Progenitor cell of endocrine pancreas (in vitro differentiated cells): ENCODE results near the gene SLAMF9. TPM values are rescaled to one million over a fixed set of nuclear protein-coding genes. Genes with fewer than 3 reads are reported as not detected.

ENCODE experiments used
- DNase-seq: peaks from one replicate; pipeline ENCODE4 v3.0.0; 2021; ENCODE audit warnings: low spot score; ENCODE audit not compliant: unreplicated experiment
- H3K27ac Mint-ChIP-seq: 2 replicates; pipeline ENCODE4 v1.8.0; 2021; ENCODE audit warnings: mild to moderate bottlenecking, moderate library complexity, mixed read lengths
- H3K27me3 Mint-ChIP-seq: 2 replicates; pipeline ENCODE4 v1.8.0; 2021; ENCODE audit warnings: mixed read lengths
- H3K36me3 Mint-ChIP-seq: 2 replicates; pipeline ENCODE4 v1.8.0; 2022; ENCODE audit warnings: mixed read lengths; ENCODE audit not compliant: insufficient read depth
- H3K4me1 Mint-ChIP-seq: 2 replicates; pipeline ENCODE4 v1.8.0; 2021; ENCODE audit warnings: low read depth, mixed read lengths
- H3K4me3 Mint-ChIP-seq: 2 replicates; pipeline ENCODE4 v1.8.0; 2021; ENCODE audit warnings: low read depth, mild to moderate bottlenecking, moderate library complexity, mixed read lengths
- H3K9me3 Mint-ChIP-seq: 2 replicates; pipeline ENCODE4 v1.8.0; 2021; ENCODE audit warnings: low read depth, mixed read lengths
- total RNA-seq: library from RNA; stranded (reverse); gene quantifications from 2 replicates; pipeline ENCODE4 v1.2.1, GENCODE V29; 2021
- TF ChIP-seq, protein P1 (sequence below): fragments of 200-600 bp; sonication (generic); IDR thresholded peaks from one replicate; pipeline ENCODE4 v1.5.0; 2021; ENCODE audit warnings: antibody characterized with exemption, mild to moderate bottlenecking; ENCODE audit not compliant: unreplicated experiment

The SLAMF9 gene
- total RNA-seq, 1 donor from 2014 or later, result not detected

DNA sequence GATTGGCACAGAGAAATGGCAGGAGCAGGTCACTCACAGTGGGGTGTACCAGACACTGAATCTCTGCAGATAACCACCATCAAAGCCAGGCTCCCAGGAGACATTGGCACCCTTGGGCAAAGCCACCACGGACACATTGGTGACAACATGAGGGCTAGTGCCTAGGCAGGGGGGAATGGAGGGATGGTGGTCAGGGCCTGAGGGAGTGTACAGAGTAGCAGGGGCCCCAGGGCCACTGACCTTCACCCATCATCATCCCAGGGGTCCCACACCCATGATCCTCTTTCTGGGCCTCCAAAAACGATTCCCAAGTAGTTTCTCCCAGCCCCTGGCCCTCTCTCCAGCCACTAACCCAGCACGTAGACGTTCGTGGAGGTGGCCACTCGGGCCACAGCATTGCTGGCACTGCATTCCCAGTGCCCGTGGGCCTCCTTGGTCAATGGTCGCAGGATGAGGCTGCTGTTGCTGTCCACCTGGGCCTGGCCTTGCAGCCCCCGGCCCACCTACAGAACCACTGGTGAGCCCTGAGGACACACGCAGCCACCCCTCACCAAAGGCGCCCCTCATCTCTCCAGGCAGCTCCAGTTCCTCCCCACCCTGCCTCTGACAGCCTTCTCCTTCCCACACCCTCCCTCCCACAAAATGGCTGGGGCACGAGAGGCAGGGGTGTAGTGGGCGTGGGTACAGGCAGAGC is 22.8 kb downstream of the SLAMF9 start:
- peaks cover 41% of the 10 kb centered on the region for H3K36me3 Mint-ChIP-seq
- H3K4me3 Mint-ChIP-seq, result no peak overlapping the region

GRCh38 chr1:159930634-159931033 is 23.4 kb downstream of the SLAMF9 start:
- Mint-ChIP-seq H3K4me3 (no peak overlapping the region), H3K27me3 (no peaks in the 10 kb centered on the region), H3K36me3 (peaks cover 37% of the 10 kb centered on the region), H3K27ac (no peak overlapping the region), H3K4me1 (peaks cover 6% of the 10 kb centered on the region), H3K9me3 (no peaks in the 10 kb centered on the region)
- TF ChIP-seq, protein P1, sequence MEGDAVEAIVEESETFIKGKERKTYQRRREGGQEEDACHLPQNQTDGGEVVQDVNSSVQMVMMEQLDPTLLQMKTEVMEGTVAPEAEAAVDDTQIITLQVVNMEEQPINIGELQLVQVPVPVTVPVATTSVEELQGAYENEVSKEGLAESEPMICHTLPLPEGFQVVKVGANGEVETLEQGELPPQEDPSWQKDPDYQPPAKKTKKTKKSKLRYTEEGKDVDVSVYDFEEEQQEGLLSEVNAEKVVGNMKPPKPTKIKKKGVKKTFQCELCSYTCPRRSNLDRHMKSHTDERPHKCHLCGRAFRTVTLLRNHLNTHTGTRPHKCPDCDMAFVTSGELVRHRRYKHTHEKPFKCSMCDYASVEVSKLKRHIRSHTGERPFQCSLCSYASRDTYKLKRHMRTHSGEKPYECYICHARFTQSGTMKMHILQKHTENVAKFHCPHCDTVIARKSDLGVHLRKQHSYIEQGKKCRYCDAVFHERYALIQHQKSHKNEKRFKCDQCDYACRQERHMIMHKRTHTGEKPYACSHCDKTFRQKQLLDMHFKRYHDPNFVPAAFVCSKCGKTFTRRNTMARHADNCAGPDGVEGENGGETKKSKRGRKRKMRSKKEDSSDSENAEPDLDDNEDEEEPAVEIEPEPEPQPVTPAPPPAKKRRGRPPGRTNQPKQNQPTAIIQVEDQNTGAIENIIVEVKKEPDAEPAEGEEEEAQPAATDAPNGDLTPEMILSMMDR, result no peak
- no peak for DNase-seq

More for the DNA sequence above, 22.8 kb downstream of the SLAMF9 start:
- H3K4me1 Mint-ChIP-seq, result peaks cover 1% of the 10 kb centered on the region
- TF ChIP-seq, protein P1, result no peak
- H3K27ac Mint-ChIP-seq, result no peak overlapping the region
- no peaks in the 10 kb centered on the region for H3K27me3 Mint-ChIP-seq
- no peaks in the 10 kb centered on the region for H3K9me3 Mint-ChIP-seq
- no peak for DNase-seq

DNA sequence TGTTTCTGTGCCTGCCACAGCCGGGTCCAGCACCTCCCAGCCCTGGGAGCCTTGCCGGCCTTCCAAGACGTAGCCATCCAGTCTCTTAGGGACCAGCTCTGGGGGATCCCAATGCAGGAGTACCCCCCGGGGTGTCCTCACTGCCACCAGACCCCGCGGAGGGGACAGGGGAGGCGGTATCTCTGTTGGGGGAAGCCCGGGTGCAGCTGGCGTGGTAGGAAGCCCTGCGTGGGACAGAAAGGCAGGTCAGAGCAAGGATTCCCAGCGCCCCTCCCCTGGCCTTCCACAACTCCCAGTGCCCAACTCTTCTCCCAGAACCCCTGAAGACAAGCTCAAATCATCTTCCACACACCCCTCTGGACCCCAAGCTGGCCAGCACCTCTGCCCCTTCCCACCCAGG is 23.8 kb downstream of the SLAMF9 start:
- no peak for DNase-seq
- H3K36me3 Mint-ChIP-seq, result peaks cover 33% of the 10 kb centered on the region
- TF ChIP-seq, protein P1, result no peak
- H3K27ac Mint-ChIP-seq, result no peak overlapping the region
- H3K27me3 Mint-ChIP-seq, result no peaks in the 10 kb centered on the region
- no peak overlapping the region for H3K4me3 Mint-ChIP-seq
- peaks cover 9% of the 10 kb centered on the region for H3K4me1 Mint-ChIP-seq
- no peaks in the 10 kb centered on the region for H3K9me3 Mint-ChIP-seq

- Mint-ChIP-seq H3K27me3 (no peaks in the 10 kb centered on the region), H3K27ac (no peak overlapping the region), H3K9me3 (no peaks in the 10 kb centered on the region), H3K4me1 (peaks cover 9% of the 10 kb centered on the region), H3K36me3 (peaks cover 29% of the 10 kb centered on the region), H3K4me3 (no peak overlapping the region)
- TF ChIP-seq, protein P1, result no peak
- no peak for DNase-seq
Measured at GRCh38 chr1:159929155-159930051, 24.6 kb downstream of the SLAMF9 start.

GRCh38 chr1:159928491-159929050 is 25.5 kb downstream of the SLAMF9 start:
- TF ChIP-seq, protein P1, result no peak
- no peak for DNase-seq
- H3K27me3 Mint-ChIP-seq, result no peaks in the 10 kb centered on the region
- H3K9me3 Mint-ChIP-seq, result no peaks in the 10 kb centered on the region
- peaks cover 24% of the 10 kb centered on the region for H3K36me3 Mint-ChIP-seq
- peaks cover 14% of the 10 kb centered on the region for H3K4me1 Mint-ChIP-seq
- no peak overlapping the region for H3K4me3 Mint-ChIP-seq
- H3K27ac Mint-ChIP-seq, result no peak overlapping the region
